ENCODE data around the gene FBXL13. TPM values are rescaled to one million over a fixed set of nuclear protein-coding genes. Genes with fewer than 3 reads are reported as not detected.

FBXL13 gene
- polyA plus RNA-seq, 1 donor from 2014 or later, result 0.57 TPM

DNA sequence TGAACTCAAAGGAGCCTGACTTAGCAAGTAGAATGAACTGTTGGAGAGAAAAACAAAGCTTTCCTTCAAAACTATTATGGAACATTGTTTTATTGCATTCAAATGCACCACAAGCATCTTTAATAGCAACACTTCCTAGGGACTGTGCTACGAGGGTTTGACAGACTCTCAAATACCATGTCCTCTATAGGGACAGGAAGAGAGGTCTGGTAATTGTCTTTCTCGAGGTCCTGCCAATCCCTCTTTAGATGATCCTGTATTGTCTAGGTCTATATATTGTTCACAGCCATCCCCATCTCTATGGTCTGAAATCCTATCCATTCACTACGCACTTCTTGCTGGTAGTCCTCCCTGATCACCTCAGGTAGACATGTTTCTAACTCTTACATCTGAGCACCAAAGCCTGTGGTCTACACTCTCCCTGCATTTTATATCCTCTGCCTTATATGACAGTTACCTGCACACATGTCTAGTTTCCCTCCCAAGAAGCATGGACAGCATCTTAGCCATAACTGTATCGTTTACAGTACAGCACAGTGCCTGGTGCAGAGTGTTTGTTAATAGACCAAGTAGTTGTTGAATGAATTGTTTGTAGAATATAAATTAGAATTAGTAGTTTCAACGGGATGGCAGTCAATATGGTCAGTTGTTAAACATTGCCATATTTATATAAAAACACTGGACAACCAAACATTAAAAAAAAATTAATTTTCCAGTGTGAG, 183.5 kb downstream of the FBXL13 start:
- H3K27me3 ChIP-seq (ENCODE audit: insufficient read depth, low read depth, low read length), result no peaks in the 10 kb centered on the region
- H4K20me1 ChIP-seq (ENCODE audit: insufficient read depth), result no peaks in the 10 kb centered on the region
- H3K4me2 ChIP-seq (ENCODE audit: low read length), result no peak overlapping the region
- no peaks in the 10 kb centered on the region for H3K9me2 ChIP-seq (ENCODE audit: insufficient read depth, low read length)
- no peak overlapping the region for H3K4me3 ChIP-seq (ENCODE audit: low read length)
- H3K27ac ChIP-seq (ENCODE audit: low read length), result no peak overlapping the region
- H3F3A ChIP-seq (ENCODE audit: insufficient read depth, low read length, poor library complexity, severe bottlenecking), result no peaks in the 10 kb centered on the region
- H3K79me2 ChIP-seq (replicated peaks; ENCODE audit: insufficient read depth, low read length), result no peaks in the 10 kb centered on the region
- no peak overlapping the region for H2AFZ ChIP-seq (ENCODE audit: low read depth, low read length)
- H3K9ac ChIP-seq (ENCODE audit: low read length), result no peak overlapping the region
- no peaks in the 10 kb centered on the region for H3K9me3 ChIP-seq (ENCODE audit: low read length)
- no peaks in the 10 kb centered on the region for H3K36me3 ChIP-seq (ENCODE audit: insufficient read depth, low read length)
- TF ChIP-seq TAF1 (IDR thresholded peaks at IDR 0.05; ENCODE audit: low read depth), result no peak
- TF ChIP-seq, protein P1, sequence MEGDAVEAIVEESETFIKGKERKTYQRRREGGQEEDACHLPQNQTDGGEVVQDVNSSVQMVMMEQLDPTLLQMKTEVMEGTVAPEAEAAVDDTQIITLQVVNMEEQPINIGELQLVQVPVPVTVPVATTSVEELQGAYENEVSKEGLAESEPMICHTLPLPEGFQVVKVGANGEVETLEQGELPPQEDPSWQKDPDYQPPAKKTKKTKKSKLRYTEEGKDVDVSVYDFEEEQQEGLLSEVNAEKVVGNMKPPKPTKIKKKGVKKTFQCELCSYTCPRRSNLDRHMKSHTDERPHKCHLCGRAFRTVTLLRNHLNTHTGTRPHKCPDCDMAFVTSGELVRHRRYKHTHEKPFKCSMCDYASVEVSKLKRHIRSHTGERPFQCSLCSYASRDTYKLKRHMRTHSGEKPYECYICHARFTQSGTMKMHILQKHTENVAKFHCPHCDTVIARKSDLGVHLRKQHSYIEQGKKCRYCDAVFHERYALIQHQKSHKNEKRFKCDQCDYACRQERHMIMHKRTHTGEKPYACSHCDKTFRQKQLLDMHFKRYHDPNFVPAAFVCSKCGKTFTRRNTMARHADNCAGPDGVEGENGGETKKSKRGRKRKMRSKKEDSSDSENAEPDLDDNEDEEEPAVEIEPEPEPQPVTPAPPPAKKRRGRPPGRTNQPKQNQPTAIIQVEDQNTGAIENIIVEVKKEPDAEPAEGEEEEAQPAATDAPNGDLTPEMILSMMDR (IDR thresholded peaks at IDR 0.05; ENCODE audit: poor library complexity, severe bottlenecking), result no peak
- no peak for TF ChIP-seq SMC3 (conservative IDR thresholded peaks at IDR 0.05; ENCODE audit: poor library complexity)
- TF ChIP-seq EP300 (conservative IDR thresholded peaks at IDR 0.05; ENCODE audit: poor library complexity, severe bottlenecking), result no peak
- no peak for TF ChIP-seq POLR2AphosphoS5 (IDR thresholded peaks at IDR 0.05)

DNA sequence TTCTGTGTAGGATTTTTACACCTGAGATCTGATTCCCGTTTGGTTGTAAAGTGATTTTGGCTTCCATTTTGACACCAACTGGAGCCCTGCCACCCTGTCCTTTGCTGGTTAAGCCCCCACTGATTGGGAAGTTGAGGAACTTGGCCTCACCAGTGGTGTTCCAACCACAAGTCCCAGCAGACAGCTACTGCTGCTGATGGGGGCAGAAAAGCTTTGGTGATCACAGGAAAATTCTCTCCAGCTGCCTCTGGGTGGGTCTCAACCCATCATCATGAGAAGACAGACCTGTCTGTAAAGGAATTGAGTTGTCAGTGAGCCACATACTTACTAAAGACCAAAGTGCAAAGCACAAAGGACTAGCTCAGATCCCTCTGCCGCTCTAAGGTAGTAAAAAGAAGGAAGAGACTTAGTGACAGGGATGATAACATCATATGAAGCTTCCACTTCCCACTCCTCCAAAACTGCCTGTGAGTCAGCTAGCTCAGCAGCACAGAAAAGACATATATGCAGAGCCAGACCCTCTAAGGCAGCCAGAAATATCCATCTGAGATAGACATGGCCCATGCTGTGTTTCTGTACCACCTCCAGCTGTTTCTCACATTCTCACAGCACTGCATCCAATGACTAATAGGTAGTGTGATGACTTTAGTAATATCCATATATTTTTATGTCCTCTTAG, 184.2 kb downstream of the FBXL13 start:
- H4K20me1 ChIP-seq (ENCODE audit: insufficient read depth), result no peaks in the 10 kb centered on the region
- H3K79me2 ChIP-seq (replicated peaks; ENCODE audit: insufficient read depth, low read length), result no peaks in the 10 kb centered on the region
- H3K27ac ChIP-seq (ENCODE audit: low read length), result no peak overlapping the region
- no peaks in the 10 kb centered on the region for H3K9me2 ChIP-seq (ENCODE audit: insufficient read depth, low read length)
- no peak overlapping the region for H2AFZ ChIP-seq (ENCODE audit: low read depth, low read length)
- H3K4me2 ChIP-seq (ENCODE audit: low read length), result no peak overlapping the region
- no peaks in the 10 kb centered on the region for H3K27me3 ChIP-seq (ENCODE audit: insufficient read depth, low read depth, low read length)
- TF ChIP-seq, protein P2, sequence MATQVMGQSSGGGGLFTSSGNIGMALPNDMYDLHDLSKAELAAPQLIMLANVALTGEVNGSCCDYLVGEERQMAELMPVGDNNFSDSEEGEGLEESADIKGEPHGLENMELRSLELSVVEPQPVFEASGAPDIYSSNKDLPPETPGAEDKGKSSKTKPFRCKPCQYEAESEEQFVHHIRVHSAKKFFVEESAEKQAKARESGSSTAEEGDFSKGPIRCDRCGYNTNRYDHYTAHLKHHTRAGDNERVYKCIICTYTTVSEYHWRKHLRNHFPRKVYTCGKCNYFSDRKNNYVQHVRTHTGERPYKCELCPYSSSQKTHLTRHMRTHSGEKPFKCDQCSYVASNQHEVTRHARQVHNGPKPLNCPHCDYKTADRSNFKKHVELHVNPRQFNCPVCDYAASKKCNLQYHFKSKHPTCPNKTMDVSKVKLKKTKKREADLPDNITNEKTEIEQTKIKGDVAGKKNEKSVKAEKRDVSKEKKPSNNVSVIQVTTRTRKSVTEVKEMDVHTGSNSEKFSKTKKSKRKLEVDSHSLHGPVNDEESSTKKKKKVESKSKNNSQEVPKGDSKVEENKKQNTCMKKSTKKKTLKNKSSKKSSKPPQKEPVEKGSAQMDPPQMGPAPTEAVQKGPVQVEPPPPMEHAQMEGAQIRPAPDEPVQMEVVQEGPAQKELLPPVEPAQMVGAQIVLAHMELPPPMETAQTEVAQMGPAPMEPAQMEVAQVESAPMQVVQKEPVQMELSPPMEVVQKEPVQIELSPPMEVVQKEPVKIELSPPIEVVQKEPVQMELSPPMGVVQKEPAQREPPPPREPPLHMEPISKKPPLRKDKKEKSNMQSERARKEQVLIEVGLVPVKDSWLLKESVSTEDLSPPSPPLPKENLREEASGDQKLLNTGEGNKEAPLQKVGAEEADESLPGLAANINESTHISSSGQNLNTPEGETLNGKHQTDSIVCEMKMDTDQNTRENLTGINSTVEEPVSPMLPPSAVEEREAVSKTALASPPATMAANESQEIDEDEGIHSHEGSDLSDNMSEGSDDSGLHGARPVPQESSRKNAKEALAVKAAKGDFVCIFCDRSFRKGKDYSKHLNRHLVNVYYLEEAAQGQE (IDR thresholded peaks at IDR 0.05; ENCODE audit: borderline replicate concordance), result no peak
- TF ChIP-seq, protein P1 (IDR thresholded peaks at IDR 0.05; ENCODE audit: poor library complexity, severe bottlenecking), result no peak
- TF ChIP-seq RAD21 (conservative IDR thresholded peaks at IDR 0.05), result no peak
- no peak for TF ChIP-seq TAF1 (IDR thresholded peaks at IDR 0.05; ENCODE audit: low read depth)
- TF ChIP-seq POLR2AphosphoS5 (IDR thresholded peaks at IDR 0.05), result no peak
- no peak for TF ChIP-seq EP300 (conservative IDR thresholded peaks at IDR 0.05; ENCODE audit: poor library complexity, severe bottlenecking)
- TF ChIP-seq MXI1 (conservative IDR thresholded peaks at IDR 0.05; ENCODE audit: poor library complexity, severe bottlenecking), result no peak
- TF ChIP-seq SMC3 (conservative IDR thresholded peaks at IDR 0.05; ENCODE audit: poor library complexity), result no peak
- no peak for TF ChIP-seq EZH2 (IDR thresholded peaks at IDR 0.05; ENCODE audit: borderline replicate concordance, insufficient read depth, low read length, poor library complexity, severe bottlenecking)
- no peak overlapping the region for H3K4me3 ChIP-seq (ENCODE audit: low read length)
- H3K9ac ChIP-seq (ENCODE audit: low read length), result no peak overlapping the region
- no peaks in the 10 kb centered on the region for H3K9me3 ChIP-seq (ENCODE audit: low read length)
- no peaks in the 10 kb centered on the region for H3F3A ChIP-seq (ENCODE audit: insufficient read depth, low read length, poor library complexity, severe bottlenecking)
- H3K36me3 ChIP-seq (ENCODE audit: insufficient read depth, low read length), result no peaks in the 10 kb centered on the region

All from neural cell (in vitro differentiated cells).